Activated naive CD4-positive, alpha-beta T cell treated with anti-CD3 and anti-CD28 coated beads, Interleukin-2, amount 50 U/mL, for 72 hours (primary cell): Measurements from ENCODE around the gene GPT2. TPM values are rescaled to one million over a fixed set of nuclear protein-coding genes. Genes with fewer than 3 reads are reported as not detected.
A peak's percentile ranks its signal among the peaks of the same experiment; 100 is the strongest.

ENCODE experiments used
- ATAC-seq, 2 donors: fragments of 150-1000 bp; cut with Tn5 transposase; 2 replicates each; pipeline ENCODE4 v1.10.0; 2021; ENCODE audit warnings: mild to moderate bottlenecking in 2 of 2, moderate library complexity in 2 of 2
- DNase-seq, 2 donors: peaks; one replicate each; pipeline ENCODE4 v3.0.0; 2021 to 2022; ENCODE audit warnings: low spot score in 2 of 2
- H3K27ac Mint-ChIP-seq, 2 donors: one replicate each; pipeline ENCODE4 v1.8.0; 2022; ENCODE audit warnings: mild to moderate bottlenecking in 2 of 2, mixed read lengths in 2 of 2
- H3K36me3 Mint-ChIP-seq, 2 donors: one replicate each; pipeline ENCODE4 v1.8.0; 2022; ENCODE audit warnings: mixed read lengths in 2 of 2
- H3K9me3 Mint-ChIP-seq, 2 donors: one replicate each; pipeline ENCODE4 v1.8.0; 2022; ENCODE audit warnings: mixed read lengths in 2 of 2
- total RNA-seq, 2 donors: library from RNA; stranded (reverse); gene quantifications; one replicate each; pipeline ENCODE4 v1.2.3, GENCODE V29; 2022

GPT2 gene
- total RNA-seq, 2 donors from 2014 or later, result 4.6 to 11.1 TPM

GRCh38 chr16:46968063-46968435 is 83.9 kb downstream of the GPT2 start:
- no peak for DNase-seq
- ATAC-seq, result no peak
- H3K27ac Mint-ChIP-seq, result no peak overlapping the region
- no peaks in the 10 kb centered on the region for H3K9me3 Mint-ChIP-seq
- H3K36me3 Mint-ChIP-seq, result peaks cover 23 to 47% of the 10 kb centered on the region in 2 donors

GRCh38 chr16:46970089-46970488 is 85.9 kb downstream of the GPT2 start:
- H3K36me3 Mint-ChIP-seq, result peaks cover 29 to 61% of the 10 kb centered on the region in 2 donors
- DNase-seq (no peak), ATAC-seq (no peak)
- no peaks in the 10 kb centered on the region for H3K9me3 Mint-ChIP-seq
- H3K27ac Mint-ChIP-seq, result no peak overlapping the region

GRCh38 chr16:46971271-46971670 is 87.1 kb downstream of the GPT2 start:
- ATAC-seq (no peak), DNase-seq (no peak)
- H3K27ac Mint-ChIP-seq, result peak overlapping the region; percentile 22 to 37
- H3K36me3 Mint-ChIP-seq, result peaks cover 29 to 58% of the 10 kb centered on the region in 2 donors
- H3K9me3 Mint-ChIP-seq, result no peaks in the 10 kb centered on the region

DNA sequence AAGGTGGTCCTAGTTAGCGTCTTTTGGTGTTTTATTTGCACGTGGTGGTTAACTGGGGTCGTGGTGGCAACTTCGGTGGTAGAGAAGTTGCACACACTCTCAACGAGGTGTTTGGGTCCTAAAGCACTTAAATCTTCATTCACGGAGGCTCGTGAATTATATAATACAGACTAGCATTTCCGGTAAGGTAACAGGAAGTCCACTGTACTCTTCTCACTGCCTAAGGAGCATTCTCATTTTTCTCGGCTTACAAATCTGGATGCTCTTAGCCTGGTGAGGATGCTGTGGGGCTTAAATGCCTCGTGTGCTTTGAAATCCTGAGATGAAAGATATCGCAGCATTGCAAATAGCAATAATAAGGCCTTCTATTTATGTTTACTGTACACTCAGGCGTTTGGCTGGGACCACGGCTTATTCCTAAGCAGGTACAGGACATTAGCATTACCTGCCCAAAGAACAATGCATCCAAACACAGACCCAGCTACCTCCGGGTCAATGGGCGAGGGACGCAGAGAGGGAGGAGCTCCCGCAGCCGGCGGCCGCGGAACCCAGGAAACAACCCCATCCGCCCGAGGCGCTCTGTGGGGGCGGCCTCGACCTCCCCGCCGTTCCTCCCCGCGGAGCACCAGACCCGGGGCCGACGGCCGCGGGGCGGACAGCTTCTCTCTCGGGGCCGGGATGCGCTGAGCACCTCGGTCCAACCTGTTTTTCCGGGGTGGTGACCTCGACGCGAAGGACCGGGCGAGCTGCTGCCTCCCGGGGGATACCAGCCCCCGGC is 88.5 kb downstream of the GPT2 start:
- peaks cover 24 to 45% of the 10 kb centered on the region in 2 donors for H3K36me3 Mint-ChIP-seq
- H3K9me3 Mint-ChIP-seq, result no peaks in the 10 kb centered on the region
- peak overlapping the region; percentile 97 to 99 for H3K27ac Mint-ChIP-seq
- DNase-seq (peak; percentile 60 to 61), ATAC-seq (peak; percentile 52 to 56)

DNA sequence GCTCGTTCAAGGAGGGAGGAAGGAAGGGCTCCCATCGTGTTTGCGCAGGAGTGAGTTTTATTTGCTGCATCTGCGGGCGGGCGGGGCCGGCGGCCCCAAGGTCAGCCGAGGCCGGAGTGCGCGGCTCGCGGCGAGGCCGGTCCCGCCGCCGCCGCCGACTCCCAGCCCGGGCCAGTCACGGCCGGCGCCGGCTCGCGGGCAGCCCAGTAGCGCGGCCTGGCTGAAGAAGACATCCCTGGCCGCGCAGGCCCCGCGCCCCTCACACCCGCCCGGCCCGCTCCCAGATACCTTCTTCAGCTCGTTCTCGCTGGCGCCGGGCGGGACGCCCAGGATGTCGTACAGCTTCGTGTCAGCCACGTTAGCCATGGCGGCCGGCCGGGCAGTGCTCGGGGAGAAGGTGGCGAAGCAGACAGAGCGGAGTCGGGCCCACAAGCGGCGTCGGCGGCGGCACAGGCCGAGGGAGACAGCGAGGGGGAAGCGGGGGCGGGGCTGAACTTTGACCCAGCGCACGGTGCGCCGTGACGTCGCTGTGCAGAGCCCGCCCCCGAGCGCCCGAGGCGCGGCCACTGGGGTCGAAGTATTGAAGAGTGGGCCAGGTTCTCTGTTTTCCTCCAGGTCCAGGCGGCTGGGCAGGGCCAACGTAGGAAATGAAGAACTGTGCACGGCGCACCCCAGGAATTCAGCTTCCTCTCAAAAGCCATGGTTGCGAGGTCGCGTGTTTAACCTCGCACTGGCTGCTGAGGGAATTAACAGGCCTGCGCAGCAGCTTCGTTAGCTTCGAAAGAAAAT is 89.2 kb downstream of the GPT2 start, which contains the start of gene DNAJA2:
DNAJA2 (minus strand) TSS at position 468 of the 789 bp plus-strand sequence; CDS start at position 366, 102 bp downstream.
- no peaks in the 10 kb centered on the region for H3K9me3 Mint-ChIP-seq
- H3K27ac Mint-ChIP-seq, result peak within 1 kb of the TSS; percentile 99
- ATAC-seq (peak; percentile 95 to 96), DNase-seq (peak; percentile 88 to 93)
- H3K36me3 Mint-ChIP-seq, result peaks cover 19 to 40% of the 10 kb centered on the region in 2 donors

- Mint-ChIP-seq H3K9me3 (no peaks in the 10 kb centered on the region), H3K36me3 (peaks cover 19 to 36% of the 10 kb centered on the region in 2 donors), H3K27ac (peak overlapping the region; percentile 99)
- DNase-seq (no peak), ATAC-seq (no peak)
Observed at GRCh38 chr16:46973996-46974324, 89.8 kb downstream of the GPT2 start.

GRCh38 chr16:46974352-46974751 is 90.2 kb downstream of the GPT2 start:
- Mint-ChIP-seq H3K27ac (peak overlapping the region; percentile 99), H3K9me3 (no peaks in the 10 kb centered on the region), H3K36me3 (peaks cover 19 to 32% of the 10 kb centered on the region in 2 donors)
- DNase-seq (peak in 1 of 2 donors; percentile 27), ATAC-seq (peak; percentile 8 to 27)

DNA sequence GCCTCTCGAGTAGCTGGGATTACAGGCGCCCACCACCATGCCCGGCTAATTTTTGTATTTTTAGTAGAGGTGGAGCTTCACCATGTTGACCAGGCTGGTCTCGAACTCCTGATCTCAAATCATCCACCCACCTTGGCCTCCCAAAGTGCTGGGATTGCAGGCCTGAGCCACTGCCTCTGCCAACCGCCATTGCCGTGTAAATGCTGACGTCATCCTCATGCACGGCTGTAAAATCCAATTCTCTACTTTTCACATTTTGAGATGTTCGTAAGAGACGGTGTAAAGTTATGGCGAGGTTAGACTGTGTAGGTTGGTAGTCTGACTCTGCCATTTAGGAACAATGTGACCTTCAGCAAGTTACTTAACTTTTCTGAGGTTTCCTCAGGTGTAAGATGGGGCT is 91.0 kb downstream of the GPT2 start:
- ATAC-seq (no peak), DNase-seq (no peak)
- no peaks in the 10 kb centered on the region for H3K9me3 Mint-ChIP-seq
- peaks cover 19 to 30% of the 10 kb centered on the region in 2 donors for H3K36me3 Mint-ChIP-seq
- peak overlapping the region; percentile 80 to 99 for H3K27ac Mint-ChIP-seq

GRCh38 chr16:46975908-46976470 is 91.8 kb downstream of the GPT2 start:
- H3K27ac Mint-ChIP-seq, result peak overlapping the region; percentile 82 to 99
- ATAC-seq (no peak), DNase-seq (no peak)
- no peaks in the 10 kb centered on the region for H3K9me3 Mint-ChIP-seq
- peaks cover 19 to 29% of the 10 kb centered on the region in 2 donors for H3K36me3 Mint-ChIP-seq

DNA sequence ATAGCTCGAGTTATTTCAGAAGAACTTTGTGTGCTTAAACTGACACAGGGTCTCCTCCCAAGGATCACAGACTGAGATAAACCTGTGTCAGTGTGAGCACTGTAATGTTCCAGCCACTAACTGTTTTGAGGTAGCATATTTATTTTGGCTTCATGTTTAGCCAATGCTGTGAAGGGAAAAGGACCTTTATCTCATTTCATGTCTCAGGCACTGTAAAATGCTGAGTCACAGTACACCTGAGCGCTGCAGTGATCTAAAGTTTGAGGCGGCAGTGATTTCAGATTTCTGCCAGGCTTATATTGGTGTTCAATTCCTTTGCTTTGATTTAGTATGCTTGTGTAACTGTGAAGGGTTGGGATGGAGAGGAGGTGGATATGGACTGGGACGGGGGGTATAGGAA is 92.4 kb downstream of the GPT2 start:
- H3K27ac Mint-ChIP-seq, result peak overlapping the region; percentile 82 to 99
- peaks cover 19 to 23% of the 10 kb centered on the region in 2 donors for H3K36me3 Mint-ChIP-seq
- DNase-seq, result no peak
- H3K9me3 Mint-ChIP-seq, result no peaks in the 10 kb centered on the region
- no peak for ATAC-seq

Other genes starting within 250 kb of the GPT2 start
- 10 to 100 TPM; 85.9 to 98.2 TPM for gene VPS35, start 195.2 kb upstream of the GPT2 start, total RNA-seq
- gene ORC6, start 194.7 kb upstream of the GPT2 start, total RNA-seq, result 10 to 100 TPM; 42.9 to 64.0 TPM
- under 1 TPM; 0.50 to 0.51 TPM for gene MYLK3, start 136.0 kb upstream of the GPT2 start, total RNA-seq
- gene C16orf87, start 53.2 kb upstream of the GPT2 start, total RNA-seq, result 10 to 100 TPM; 15.8 to 15.9 TPM
- gene DNAJA2, start 89.3 kb downstream of the GPT2 start, total RNA-seq, result 10 to 100 TPM; 55.4 to 61.4 TPM